Adrenal gland (tissue), 5 donors: ENCODE measurements around the gene LPXN.
A peak's percentile ranks its signal among the peaks of the same experiment; 100 is the strongest.

ENCODE experiments used
- POLR2A ChIP-seq, 2 donors: fragments of 450-650 bp; IDR thresholded peaks; one replicate each; pipeline ENCODE4 v1.6.1; 2017; ENCODE audit warnings: antibody characterized with exemption in 2 of 2, mild to moderate bottlenecking in 2 of 2, moderate library complexity in 1 of 2
- TF ChIP-seq, protein P1 (sequence below), 6 experiments: fragments of 450-650 bp in 4 of 6; fragments of 200-600 bp in 2 of 6; sonication (generic) in 1 of 6; IDR thresholded peaks; 1 replicate in 5 of 6; 2 replicates in 1 of 6; pipeline versions ENCODE4 v1.5.1 to v1.8.0; 2016 to 2021; ENCODE audit warnings: antibody characterized with exemption in 6 of 6, mild to moderate bottlenecking in 2 of 6, moderate library complexity in 1 of 6
- donor health status: DM: no; HTN: no; CAD: no.

DNA sequence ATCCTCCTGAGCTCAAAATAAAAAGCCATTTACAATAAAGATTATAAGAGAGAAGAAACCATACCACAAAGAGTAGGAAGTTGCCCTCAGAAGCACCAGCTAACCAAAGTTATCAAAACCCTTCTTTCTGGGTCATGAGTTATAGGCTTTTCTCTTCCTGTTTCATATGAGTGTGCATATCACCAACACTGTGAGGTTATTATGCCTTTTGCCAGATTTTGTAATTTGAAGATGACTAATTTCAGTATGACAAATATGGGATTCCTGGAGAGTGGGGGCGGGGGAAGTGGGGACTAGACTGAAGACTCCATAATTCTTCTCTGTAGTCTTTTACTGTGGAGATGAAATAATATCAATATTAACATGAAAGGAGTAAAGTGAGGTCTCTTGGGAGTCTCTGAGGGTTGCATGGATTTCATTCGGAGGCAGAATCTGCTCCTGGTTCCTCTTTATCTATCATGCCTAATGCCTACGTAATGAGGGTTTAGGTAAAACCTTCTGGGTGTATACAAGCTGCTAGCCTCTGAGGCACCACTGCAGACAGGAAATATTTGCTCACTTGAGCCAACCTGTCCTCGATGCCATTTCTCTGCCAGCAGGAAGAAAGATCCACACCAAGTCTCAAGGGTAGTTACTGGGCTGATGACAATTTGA, 2.1 kb downstream of the LPXN start:
- TF ChIP-seq POLR2A (IDR thresholded peaks at IDR 0.05), result peak in 1 of 2 donors; percentile 16
- TF ChIP-seq, protein P1, sequence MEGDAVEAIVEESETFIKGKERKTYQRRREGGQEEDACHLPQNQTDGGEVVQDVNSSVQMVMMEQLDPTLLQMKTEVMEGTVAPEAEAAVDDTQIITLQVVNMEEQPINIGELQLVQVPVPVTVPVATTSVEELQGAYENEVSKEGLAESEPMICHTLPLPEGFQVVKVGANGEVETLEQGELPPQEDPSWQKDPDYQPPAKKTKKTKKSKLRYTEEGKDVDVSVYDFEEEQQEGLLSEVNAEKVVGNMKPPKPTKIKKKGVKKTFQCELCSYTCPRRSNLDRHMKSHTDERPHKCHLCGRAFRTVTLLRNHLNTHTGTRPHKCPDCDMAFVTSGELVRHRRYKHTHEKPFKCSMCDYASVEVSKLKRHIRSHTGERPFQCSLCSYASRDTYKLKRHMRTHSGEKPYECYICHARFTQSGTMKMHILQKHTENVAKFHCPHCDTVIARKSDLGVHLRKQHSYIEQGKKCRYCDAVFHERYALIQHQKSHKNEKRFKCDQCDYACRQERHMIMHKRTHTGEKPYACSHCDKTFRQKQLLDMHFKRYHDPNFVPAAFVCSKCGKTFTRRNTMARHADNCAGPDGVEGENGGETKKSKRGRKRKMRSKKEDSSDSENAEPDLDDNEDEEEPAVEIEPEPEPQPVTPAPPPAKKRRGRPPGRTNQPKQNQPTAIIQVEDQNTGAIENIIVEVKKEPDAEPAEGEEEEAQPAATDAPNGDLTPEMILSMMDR (IDR thresholded peaks at IDR 0.05), result no peak
